MG63 (cell line): Measurements from ENCODE around the gene GRM2. TPM values are rescaled to one million over a fixed set of nuclear protein-coding genes. Genes with fewer than 3 reads are reported as not detected.
A peak's percentile ranks its signal among the peaks of the same experiment; 100 is the strongest.

Experiments
- DNase-seq: peaks from one replicate; pipeline ENCODE4 v3.0.0-alpha.2; 2020
- H3K27me3 ChIP-seq: fragments of 250-450 bp; sonication (Bioruptor Pico); 2 replicates; pipeline ENCODE4 v1.5.1; 2020; ENCODE audit warnings: mild to moderate bottlenecking, moderate library complexity
- H3K36me3 ChIP-seq: fragments of 250-450 bp; sonication (Bioruptor Pico); 2 replicates; pipeline ENCODE4 v1.5.1; 2020; ENCODE audit warnings: mild to moderate bottlenecking, moderate library complexity
- H3K4me3 ChIP-seq: fragments of 250-450 bp; sonication (Bioruptor Pico); 2 replicates; pipeline ENCODE4 v1.5.1; 2020; ENCODE audit warnings: mild to moderate bottlenecking, moderate library complexity
- H3K9me3 ChIP-seq: fragments of 250-450 bp; sonication (Bioruptor Pico); 2 replicates; pipeline ENCODE4 v1.5.1; 2020; ENCODE audit warnings: mild to moderate bottlenecking, moderate library complexity
- total RNA-seq: library from RNA; depleted of rRNA; stranded (reverse); fragments of >200 nt; shearing (Covaris generic); gene quantifications from 2 replicates; pipeline ENCODE4 v1.2.3, GENCODE V29; 2014; ENCODE audit warnings: low replicate concordance

GRM2 gene
- total RNA-seq, 1 experiment from 2014 or later: not detected

- Histone ChIP-seq H3K36me3 (peaks cover 9% of the 10 kb centered on the region), H3K4me3 (no peak overlapping the region), H3K9me3 (no peaks in the 10 kb centered on the region), H3K27me3 (no peaks in the 10 kb centered on the region)
- no peak for DNase-seq
Measured at GRCh38 chr3:51677358-51677757, 29.5 kb upstream of the GRM2 start.

DNA sequence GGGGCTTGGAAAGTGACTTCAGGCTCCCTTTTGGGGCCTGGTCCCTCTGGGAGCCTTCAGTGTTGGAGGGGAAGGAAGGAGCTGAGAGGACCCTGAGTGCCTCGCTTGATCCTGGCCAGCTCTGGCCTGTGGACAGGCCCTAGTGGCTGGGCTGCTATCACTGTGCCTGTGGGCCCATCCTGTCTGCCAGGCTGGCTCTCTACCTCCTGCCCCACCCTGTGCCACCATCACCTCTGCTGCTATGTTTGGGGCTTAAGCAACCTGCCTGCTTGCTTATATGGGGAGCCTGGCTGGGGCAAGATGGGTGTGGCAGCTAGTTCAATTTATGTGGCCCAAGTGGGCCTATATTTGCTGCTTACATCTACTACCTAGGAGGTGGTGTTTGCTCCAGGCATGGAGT, 28.7 kb upstream of the GRM2 start:
- Histone ChIP-seq H3K36me3 (peaks cover 9% of the 10 kb centered on the region), H3K9me3 (no peaks in the 10 kb centered on the region), H3K4me3 (no peak overlapping the region), H3K27me3 (no peaks in the 10 kb centered on the region)
- no peak for DNase-seq

DNA sequence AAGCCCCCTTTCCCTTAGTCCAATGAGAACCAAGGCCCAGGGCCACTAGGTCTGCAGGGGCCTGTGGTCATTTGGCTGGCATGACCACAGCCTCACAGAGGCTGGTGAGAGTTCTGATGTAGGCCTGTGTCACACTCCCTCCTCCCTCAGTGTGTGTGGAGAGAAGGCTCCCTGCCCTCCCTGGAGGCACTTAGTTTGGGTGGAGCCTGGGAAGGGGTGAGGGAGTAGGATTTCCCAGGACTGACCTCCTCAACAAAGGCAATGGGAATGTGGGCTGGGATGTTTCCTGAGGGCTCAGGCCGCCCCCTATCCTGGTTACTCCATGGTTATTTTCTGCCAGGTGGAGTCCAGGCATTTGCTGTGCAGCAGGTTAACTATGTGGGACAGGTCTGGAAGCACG, 28.2 kb upstream of the GRM2 start:
- Histone ChIP-seq H3K4me3 (no peak overlapping the region), H3K36me3 (peaks cover 9% of the 10 kb centered on the region)
- DNase-seq: no peak

GRCh38 chr3:51679318-51679717, 27.6 kb upstream of the GRM2 start:
- H3K9me3 ChIP-seq: no peaks in the 10 kb centered on the region
- no peaks in the 10 kb centered on the region for H3K27me3 ChIP-seq
- no peak for DNase-seq
- no peak overlapping the region for H3K4me3 ChIP-seq
- H3K36me3 ChIP-seq: peaks cover 9% of the 10 kb centered on the region

More for the DNA sequence above, 28.2 kb upstream of the GRM2 start:
- H3K9me3 ChIP-seq: no peaks in the 10 kb centered on the region
- H3K27me3 ChIP-seq: no peaks in the 10 kb centered on the region

DNA sequence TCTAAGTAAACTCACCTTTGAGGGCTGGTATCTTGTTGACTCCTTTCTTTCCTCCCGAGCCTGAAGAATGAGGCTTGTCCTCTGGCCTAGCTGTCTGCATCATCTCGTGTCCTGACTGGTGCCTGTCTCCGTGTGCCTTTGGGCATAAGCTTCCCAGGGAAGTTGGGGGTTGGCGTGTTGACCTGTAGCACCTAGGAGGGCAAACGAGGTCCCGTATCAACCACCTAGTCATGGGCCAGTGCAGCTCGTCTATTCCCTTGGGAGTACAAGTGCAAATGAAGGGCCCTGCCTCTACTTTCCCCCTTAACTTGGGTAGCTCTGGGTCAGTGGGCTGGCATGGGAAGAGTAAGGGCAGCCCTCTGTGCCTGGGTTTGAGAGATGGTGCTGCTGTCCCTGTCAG, 27.1 kb upstream of the GRM2 start:
- no peaks in the 10 kb centered on the region for H3K9me3 ChIP-seq
- peaks cover 9% of the 10 kb centered on the region for H3K36me3 ChIP-seq
- no peaks in the 10 kb centered on the region for H3K27me3 ChIP-seq
- no peak overlapping the region for H3K4me3 ChIP-seq
- no peak for DNase-seq

GRCh38 chr3:51680196-51680595, 26.7 kb upstream of the GRM2 start:
- Histone ChIP-seq H3K36me3 (peaks cover 9% of the 10 kb centered on the region), H3K27me3 (no peaks in the 10 kb centered on the region), H3K9me3 (no peaks in the 10 kb centered on the region), H3K4me3 (no peak overlapping the region)
- no peak for DNase-seq

- no peak overlapping the region for H3K4me3 ChIP-seq
- no peaks in the 10 kb centered on the region for H3K27me3 ChIP-seq
- no peak for DNase-seq
- H3K9me3 ChIP-seq: no peaks in the 10 kb centered on the region
- peaks cover 12% of the 10 kb centered on the region for H3K36me3 ChIP-seq
Measured at GRCh38 chr3:51680663-51681230, 26.1 kb upstream of the GRM2 start.

GRCh38 chr3:51681453-51681852, 25.4 kb upstream of the GRM2 start:
- H3K4me3 ChIP-seq: no peak overlapping the region
- peaks cover 10% of the 10 kb centered on the region for H3K36me3 ChIP-seq
- no peaks in the 10 kb centered on the region for H3K27me3 ChIP-seq
- no peak for DNase-seq
- H3K9me3 ChIP-seq: no peaks in the 10 kb centered on the region

DNA sequence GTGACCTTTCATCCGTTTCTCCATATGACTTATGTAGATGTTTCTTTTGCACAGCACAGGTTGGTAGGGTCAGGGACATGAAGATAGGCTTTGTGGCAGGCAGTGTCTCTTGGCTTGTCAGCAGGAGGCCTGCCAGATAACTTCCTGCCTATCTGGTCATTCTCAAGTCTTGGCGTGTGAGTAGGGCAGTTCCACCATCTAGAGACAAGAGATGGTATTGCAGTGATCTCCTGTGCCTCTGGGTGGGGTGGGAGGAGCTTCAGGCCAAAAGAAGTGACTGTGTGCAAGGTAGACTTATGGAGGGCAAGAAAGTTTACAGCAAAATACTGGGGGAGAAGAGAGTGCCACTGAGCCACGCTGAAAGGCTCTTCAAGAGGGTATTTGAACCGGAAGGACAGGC, 24.8 kb upstream of the GRM2 start:
- DNase-seq: peak; percentile 69
- Histone ChIP-seq H3K4me3 (no peak overlapping the region), H3K27me3 (no peaks in the 10 kb centered on the region), H3K36me3 (peaks cover 10% of the 10 kb centered on the region), H3K9me3 (no peaks in the 10 kb centered on the region)

- Histone ChIP-seq H3K4me3 (no peak overlapping the region), H3K9me3 (no peaks in the 10 kb centered on the region), H3K36me3 (peaks cover 10% of the 10 kb centered on the region), H3K27me3 (no peaks in the 10 kb centered on the region)
- DNase-seq: no peak
Measured at GRCh38 chr3:51682526-51682925, 24.3 kb upstream of the GRM2 start.

- DNase-seq: no peak
- peaks cover 16% of the 10 kb centered on the region for H3K36me3 ChIP-seq
Measured at GRCh38 chr3:51683566-51683965, 23.3 kb upstream of the GRM2 start.

GRCh38 chr3:51684971-51685751, 21.7 kb upstream of the GRM2 start:
- Histone ChIP-seq H3K4me3 (no peak overlapping the region), H3K36me3 (peaks cover 21% of the 10 kb centered on the region), H3K27me3 (no peaks in the 10 kb centered on the region), H3K9me3 (no peaks in the 10 kb centered on the region)
- DNase-seq: no peak

More at GRCh38 chr3:51683566-51683965, 23.3 kb upstream of the GRM2 start:
- Histone ChIP-seq H3K27me3 (no peaks in the 10 kb centered on the region), H3K4me3 (no peak overlapping the region), H3K9me3 (no peaks in the 10 kb centered on the region)

DNA sequence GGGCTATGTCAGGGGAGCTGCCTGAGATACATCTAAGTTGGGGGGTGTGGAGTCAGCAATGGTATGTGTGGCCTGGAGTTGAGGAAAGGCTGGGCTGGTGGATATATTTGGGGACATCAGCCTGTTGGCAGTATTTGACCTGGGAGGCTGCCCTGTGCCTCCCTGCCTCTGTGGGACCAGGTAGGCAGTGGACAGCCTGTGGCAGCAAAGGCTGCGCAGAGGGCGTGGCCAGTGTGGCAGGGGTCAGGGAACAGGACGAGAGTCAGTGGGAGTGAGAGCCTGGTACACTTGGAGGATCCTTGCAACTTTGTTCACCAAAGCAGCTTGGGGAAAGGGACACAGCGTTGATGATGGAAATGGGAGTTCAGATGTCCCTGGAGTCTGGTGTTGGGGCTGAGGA, 20.8 kb upstream of the GRM2 start:
- H3K9me3 ChIP-seq: no peaks in the 10 kb centered on the region
- no peak for DNase-seq
- peaks cover 21% of the 10 kb centered on the region for H3K36me3 ChIP-seq
- H3K4me3 ChIP-seq: no peak overlapping the region
- H3K27me3 ChIP-seq: no peaks in the 10 kb centered on the region

- H3K36me3 ChIP-seq: peaks cover 20% of the 10 kb centered on the region
- no peak overlapping the region for H3K4me3 ChIP-seq
- H3K27me3 ChIP-seq: no peaks in the 10 kb centered on the region
- H3K9me3 ChIP-seq: no peaks in the 10 kb centered on the region
- peak; percentile 92 for DNase-seq
Measured at GRCh38 chr3:51686512-51687215, 20.2 kb upstream of the GRM2 start.

DNA sequence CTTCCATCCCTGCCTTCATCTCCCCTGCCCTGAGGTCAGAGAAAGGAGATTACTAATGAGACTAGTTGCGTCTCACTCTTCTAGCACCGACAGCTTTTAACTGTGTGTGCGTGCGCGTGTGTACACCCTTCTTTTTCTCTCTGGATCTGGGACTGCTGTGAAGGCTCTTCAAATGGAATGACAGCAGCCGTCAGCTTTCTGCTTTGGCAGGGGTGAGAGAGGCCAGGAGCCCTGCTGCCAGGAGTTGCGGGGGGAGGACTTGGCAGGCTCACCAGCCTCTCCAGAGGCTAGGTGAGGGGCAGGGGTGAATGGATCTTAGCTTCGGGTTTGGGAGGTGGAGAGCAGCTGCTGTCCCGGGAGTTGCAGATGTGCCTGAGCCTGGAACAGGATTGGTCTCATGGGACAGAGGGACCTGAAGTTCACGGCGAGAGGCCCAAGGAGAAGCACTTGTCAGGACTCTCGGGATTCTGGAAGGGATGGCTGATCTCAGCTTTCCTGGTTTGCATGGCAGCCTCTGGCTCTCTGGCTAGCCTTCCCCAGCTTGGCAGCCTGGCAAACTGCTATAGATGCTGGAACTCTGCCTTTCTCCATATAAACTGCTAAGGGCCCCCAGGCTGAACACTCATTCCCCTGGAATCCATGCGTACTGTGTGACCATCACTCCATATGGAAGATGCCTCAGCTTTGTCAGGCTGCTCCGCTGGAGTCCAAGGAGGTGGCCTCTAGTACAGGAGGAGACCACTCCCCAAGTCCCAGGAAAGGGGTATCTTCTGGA, 19.2 kb upstream of the GRM2 start:
- Histone ChIP-seq H3K9me3 (no peaks in the 10 kb centered on the region), H3K27me3 (no peaks in the 10 kb centered on the region), H3K4me3 (no peak overlapping the region), H3K36me3 (peaks cover 17% of the 10 kb centered on the region)
- DNase-seq: peak; percentile 88

DNA sequence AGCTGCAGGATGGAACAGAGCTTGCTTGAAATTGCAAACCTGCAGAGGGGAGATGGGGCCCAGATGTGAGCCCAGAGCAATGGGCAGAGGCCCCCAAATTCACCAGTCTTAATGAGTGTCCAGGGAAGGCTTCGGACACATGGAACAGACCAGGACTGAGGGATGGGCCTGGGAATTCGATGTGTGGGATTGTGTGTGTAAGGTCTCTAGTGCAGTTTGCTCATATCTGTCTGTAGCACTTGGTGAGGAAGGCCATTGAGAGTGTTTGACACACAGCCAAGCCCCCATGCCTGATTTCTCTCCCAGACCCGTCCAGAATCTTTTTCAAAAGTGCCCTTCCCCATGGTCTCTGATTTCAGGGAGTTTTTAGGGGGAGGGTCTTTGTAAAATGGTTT, 18.7 kb upstream of the GRM2 start:
- Histone ChIP-seq H3K36me3 (peaks cover 17% of the 10 kb centered on the region), H3K9me3 (no peaks in the 10 kb centered on the region), H3K4me3 (no peak overlapping the region), H3K27me3 (no peaks in the 10 kb centered on the region)
- DNase-seq: no peak

- Histone ChIP-seq H3K27me3 (no peaks in the 10 kb centered on the region), H3K4me3 (no peak overlapping the region), H3K36me3 (peaks cover 11% of the 10 kb centered on the region), H3K9me3 (no peaks in the 10 kb centered on the region)
- no peak for DNase-seq
Measured at GRCh38 chr3:51691021-51691420, 15.8 kb upstream of the GRM2 start.
